ENCODE measurements around the gene TEX35.

Gene TEX35

GRCh38 chr1:178521241-178521640, 8.3 kb downstream of the TEX35 start:
- FAIRE-seq, result no peak

DNA sequence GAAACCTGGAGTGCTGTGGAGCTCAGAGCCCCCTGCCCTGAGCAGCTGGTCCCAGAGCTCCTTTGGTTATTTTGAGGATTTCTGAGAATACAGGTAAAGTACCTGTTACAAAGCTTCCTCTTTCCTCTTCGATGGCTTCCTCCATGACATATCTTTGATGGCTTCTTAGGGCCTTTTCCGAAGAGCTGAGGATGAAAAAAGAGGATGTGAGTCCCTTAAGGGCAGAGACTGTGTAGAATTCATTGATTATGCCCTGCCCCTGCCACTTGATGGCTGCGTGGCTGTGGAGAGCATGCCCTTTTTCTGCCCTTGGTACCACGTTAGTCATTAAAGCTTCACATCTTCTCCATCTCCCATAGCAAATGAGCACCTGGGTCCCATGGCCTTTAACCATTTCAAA, 14.2 kb downstream of the TEX35 start:
- no peak for FAIRE-seq

- FAIRE-seq, result no peak
Observed at GRCh38 chr1:178528228-178528952, 15.5 kb downstream of the TEX35 start.

DNA sequence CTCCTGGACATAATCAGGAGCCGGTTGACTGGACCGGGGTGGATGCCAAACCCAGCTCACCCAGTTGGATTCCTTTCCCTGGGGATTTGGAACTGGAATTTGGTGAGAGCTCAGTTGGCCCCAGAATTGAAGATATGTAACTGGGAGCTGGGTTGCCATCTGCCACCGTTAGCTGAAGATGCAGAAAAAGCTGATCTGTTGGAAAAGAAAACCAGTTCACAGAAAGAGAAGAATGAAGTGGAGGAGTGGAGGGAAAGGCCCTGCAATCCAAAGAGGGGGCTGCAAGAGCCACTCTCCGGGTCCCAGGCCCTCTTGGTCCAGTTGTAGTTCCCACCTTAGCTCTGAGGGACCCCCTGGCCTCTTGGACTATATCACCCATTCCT, 16.0 kb downstream of the TEX35 start:
- no peak for FAIRE-seq

- no peak for FAIRE-seq
Observed at GRCh38 chr1:178529364-178530036, 16.6 kb downstream of the TEX35 start.

GRCh38 chr1:178530037-178530402, 17.1 kb downstream of the TEX35 start:
- no peak for FAIRE-seq

GRCh38 chr1:178530502-178530901, 17.6 kb downstream of the TEX35 start:
- FAIRE-seq, result no peak

DNA sequence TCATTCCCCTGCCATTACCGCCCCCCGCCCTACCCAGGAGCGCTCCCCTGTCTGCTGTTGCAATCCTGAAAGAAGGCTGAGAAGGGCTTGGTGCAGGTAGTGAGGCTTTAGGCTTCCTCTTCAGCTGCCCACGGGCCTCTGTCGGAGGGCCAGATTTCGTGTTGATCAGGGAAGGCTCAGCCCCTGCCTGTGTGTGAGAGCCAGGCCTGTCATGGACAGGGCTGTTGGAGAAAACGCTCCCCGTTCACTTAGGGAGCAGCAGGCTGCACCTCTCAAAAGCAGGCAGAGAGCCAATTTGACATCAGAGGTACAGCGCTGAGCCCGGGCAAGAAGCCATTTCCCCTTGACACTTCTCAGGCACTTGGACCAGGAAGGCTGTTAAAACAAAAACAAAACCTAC, 19.0 kb downstream of the TEX35 start:
- FAIRE-seq, result no peak

DNA sequence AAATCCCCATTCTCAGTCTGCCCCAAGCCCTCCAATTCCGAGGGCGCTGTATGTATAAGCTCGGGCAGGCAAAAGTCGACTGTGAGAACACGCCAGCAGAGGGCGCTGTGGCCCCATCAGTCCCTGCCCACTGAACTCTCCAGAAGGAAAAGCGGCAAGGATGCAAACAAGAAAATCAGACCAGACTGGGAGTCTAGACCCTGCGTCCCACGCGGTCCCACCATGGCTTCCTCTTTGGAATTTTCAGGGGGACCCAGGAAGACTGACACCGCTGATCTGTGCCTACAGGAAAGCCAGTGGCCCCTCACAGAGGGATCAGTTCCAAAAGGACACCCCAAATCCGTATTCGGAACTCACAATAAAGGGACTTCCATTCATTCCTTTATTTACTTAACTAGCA, 19.5 kb downstream of the TEX35 start:
- FAIRE-seq, result no peak

DNA sequence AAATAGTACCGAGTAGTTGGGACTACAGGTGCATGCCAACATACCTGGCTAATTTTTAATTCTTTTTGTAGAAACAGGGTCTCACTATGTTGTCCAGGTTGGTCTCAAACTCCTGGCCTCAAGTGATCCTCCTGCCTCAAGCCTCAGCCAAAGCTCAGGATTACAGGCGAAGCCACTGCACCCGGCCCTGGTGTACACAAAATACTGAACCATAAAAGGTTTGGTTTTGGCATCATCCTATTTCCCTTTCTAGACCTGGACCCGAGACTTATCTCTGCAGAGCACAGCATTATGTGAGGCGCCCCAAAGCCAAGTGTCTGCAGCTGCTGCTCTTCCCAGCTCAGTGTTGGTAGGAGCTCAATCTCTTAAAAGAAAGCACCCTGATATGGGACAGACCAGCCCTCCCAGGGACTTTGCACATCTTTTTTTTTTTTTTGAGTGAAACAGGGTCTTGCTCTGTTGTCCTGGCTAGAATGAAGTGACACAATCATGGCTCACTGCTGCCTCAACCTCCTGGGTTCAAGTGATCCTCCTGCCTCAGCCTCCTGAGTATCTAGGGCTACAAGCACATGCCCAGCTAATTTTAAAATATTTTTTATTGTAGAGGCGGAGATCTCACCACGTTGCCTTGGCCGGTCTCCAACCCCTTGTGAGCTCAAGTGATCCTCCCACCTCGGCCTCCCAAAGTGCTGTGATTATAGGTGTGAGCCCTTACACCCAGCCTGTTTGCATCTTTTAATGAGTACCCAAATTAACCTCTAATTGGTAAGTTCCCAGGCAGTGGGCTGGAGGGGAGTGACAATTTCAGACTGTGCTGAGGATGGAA, 20.4 kb downstream of the TEX35 start:
- FAIRE-seq, result no peak

GRCh38 chr1:178534137-178534868, 21.4 kb downstream of the TEX35 start:
- FAIRE-seq, result no peak

GRCh38 chr1:178536329-178536728, 23.4 kb downstream of the TEX35 start:
- no peak for FAIRE-seq

DNA sequence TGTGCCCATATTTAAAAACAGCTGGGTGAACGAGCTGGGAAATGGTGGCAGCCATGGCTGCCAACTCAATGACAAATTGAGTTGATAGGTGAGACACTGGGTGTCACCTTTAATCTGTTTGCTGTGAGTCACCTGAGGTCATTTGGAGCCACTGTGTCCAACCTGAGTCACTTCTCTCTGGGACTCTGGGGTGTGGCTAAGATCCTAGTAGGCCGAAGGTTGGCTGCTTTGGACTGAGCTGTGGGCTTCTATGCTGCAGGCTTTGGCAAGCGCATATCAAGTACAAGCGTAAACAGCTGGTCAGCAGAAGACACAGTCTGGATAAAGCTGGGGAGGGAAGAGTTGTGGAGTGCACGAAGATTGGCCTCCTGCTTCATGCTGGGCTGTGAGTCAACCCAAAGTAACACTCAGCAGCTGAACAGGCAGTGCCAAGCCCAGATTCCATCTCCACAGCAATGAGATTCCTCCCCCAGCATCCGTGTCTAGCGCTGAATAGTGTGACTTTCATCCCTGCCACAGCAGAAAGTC, 24.0 kb downstream of the TEX35 start:
- no peak for FAIRE-seq

DNA sequence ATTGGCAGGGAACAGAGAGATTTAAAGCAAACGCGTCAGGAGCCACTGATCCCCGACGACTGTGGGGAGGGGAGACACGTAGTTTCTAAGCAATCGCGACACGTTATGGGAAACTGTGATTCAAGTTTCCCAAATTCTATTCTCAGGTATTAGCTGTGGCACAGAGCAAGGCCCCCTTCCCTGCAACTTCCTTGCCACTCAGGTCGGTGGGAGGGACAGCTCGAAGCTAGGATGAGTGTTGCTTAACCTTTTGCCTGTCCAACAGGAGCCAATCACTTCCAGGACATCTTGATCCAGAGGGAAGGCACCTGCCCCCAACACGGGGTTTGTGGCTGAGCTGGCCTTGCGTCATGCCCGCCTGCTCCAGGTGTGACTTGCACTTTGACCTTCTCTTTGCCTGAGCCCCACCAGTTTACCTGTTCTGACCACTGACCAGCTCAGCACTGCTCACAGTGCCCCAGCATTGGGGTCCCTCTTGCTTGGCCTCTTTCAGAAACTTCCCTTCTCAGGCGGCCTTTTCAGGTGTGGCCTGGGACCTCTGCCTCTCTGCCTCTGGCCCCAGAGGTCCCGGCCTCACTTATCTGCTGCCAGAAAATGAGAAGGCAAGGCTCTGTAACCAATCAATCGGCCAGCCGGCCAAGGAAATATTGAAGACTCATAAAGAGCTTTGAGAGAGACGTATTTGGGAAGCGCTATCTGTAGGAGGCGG, 24.6 kb downstream of the TEX35 start:
- no peak for FAIRE-seq

DNA sequence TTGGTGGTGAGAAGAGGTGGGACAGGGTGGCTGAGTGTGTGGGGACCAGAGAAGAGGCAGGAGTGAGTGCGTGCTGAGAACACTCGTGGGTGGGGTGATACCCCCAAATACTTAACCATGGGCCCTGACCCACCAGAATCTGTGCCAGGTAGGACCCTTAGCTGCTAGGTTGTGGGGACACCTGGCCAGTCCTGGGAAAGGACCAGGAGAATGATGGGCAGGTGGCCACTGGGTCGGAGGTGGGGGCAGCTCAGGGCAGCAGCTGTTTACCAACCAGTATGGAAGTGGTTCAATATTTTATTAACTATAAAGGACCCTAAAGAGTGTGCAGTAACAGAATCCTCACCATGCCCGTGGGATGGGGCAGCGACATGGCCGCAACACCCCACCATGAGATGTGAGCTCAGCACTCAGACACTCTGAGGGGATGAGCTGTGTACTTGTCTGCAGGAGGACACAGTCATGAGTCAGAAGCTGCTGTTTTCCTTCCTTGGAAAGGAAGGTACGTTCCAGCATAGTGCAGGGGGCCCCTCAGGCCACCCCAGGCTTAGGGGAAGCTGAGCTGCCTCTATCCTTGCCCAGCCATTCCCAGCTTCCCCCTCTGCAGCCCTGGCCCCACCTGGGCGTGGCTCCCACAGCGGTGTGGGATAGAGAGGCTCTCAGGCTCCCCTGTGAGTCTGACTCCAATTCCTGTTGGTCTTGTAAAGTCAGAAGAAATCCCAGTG, 25.4 kb downstream of the TEX35 start:
- no peak for FAIRE-seq

DNA sequence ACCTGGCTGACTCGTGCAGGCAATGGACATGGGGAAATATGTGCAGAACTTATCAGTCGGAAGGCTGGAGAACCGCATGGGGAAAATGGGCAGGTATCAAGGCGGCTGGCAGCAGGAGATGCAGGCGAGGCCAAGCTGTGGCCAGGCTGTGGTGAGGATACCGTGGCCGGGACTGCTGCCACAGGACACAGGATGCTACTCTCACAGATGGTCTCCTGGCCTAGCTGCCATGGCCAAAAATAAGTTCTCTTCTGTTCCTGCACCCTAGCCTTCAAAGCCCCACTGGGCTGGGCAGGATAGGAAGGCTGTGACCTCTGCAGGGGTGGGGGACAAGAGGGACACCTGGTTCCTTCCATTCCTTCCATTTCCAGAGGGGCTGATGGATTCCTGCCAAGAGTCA, 26.4 kb downstream of the TEX35 start:
- FAIRE-seq, result no peak

GRCh38 chr1:178540204-178540603, 27.3 kb downstream of the TEX35 start:
- FAIRE-seq, result no peak

GRCh38 chr1:178540646-178541045, 27.7 kb downstream of the TEX35 start:
- no peak for FAIRE-seq

GRCh38 chr1:178541379-178541778, 28.5 kb downstream of the TEX35 start:
- no peak for FAIRE-seq

GRCh38 chr1:178541829-178542553, 29.1 kb downstream of the TEX35 start:
- no peak for FAIRE-seq

Measured in A204.1 (cell line).